ENCODE results near the gene ARPIN. TPM values are rescaled to one million over a fixed set of nuclear protein-coding genes. Genes with fewer than 3 reads are reported as not detected.
"Not testable (repeated sequence)": the region's sequence is repeated elsewhere in the genome, so short reads cannot be mapped to it uniquely, and the experiment has no call there.

The ARPIN gene
- total and polyA plus RNA-seq, 7 donors: 16.2 to 33.5 (median 19.3) TPM

GRCh38 chr15:89870688-89871288, 42.0 kb downstream of the ARPIN start:
- DNase-seq: no peak
- Histone ChIP-seq H3K4me3 (no peak overlapping the region), H3K4me1 (no peaks in the 10 kb centered on the region), H3K27ac (no peak overlapping the region), H3K27me3 (no peaks in the 10 kb centered on the region), H3K36me3 (peaks cover 0 to 37% (median 12%) of the 10 kb centered on the region in 4 donors), H3K9me3 (no peaks in the 10 kb centered on the region)
- intact Hi-C loops (cut with DNase I): no loop called here
- 61 to 90% methylated on average over 4 of the region's 4 CpGs for WGBS, 2 donors
- TF ChIP-seq POLR2A (IDR thresholded peaks at IDR 0.05): no peak
- TF ChIP-seq POLR2AphosphoS5 (IDR thresholded peaks at IDR 0.05): no peak
- TF ChIP-seq CTCF (IDR thresholded peaks at IDR 0.05): no peak

GRCh38 chr15:89870006-89870405, 42.7 kb downstream of the ARPIN start:
- Histone ChIP-seq H3K27ac (no peak overlapping the region), H3K4me1 (no peaks in the 10 kb centered on the region), H3K36me3 (peaks cover 0 to 40% (median 13%) of the 10 kb centered on the region in 4 donors), H3K9me3 (no peaks in the 10 kb centered on the region), H3K27me3 (no peaks in the 10 kb centered on the region), H3K4me3 (no peak overlapping the region)
- intact Hi-C loops (cut with DNase I): no loop called here
- TF ChIP-seq CTCF (IDR thresholded peaks at IDR 0.05): no peak
- TF ChIP-seq POLR2A (IDR thresholded peaks at IDR 0.05): no peak
- TF ChIP-seq EP300 (IDR thresholded peaks at IDR 0.05): no peak
- TF ChIP-seq POLR2AphosphoS5 (IDR thresholded peaks at IDR 0.05): no peak
- DNase-seq: no peak
- WGBS, 2 donors: 93 to 96% methylated on average over 5 of the region's 5 CpGs

GRCh38 chr15:89869490-89869889, 43.3 kb downstream of the ARPIN start:
- H3K9me3 ChIP-seq; intact Hi-C loops (cut with DNase I); H3K27me3 ChIP-seq; H3K4me3 ChIP-seq; H3K4me1 ChIP-seq; DNase-seq; H3K27ac ChIP-seq: not testable (repeated sequence)
- peaks cover 0 to 45% (median 15%) of the 10 kb centered on the region in 4 donors for H3K36me3 ChIP-seq
- 93 to 98% methylated on average over 9 of the region's 9 CpGs for WGBS, 2 donors

GRCh38 chr15:89864958-89865739, 47.6 kb downstream of the ARPIN start:
- H3K4me1 ChIP-seq: no peaks in the 10 kb centered on the region
- TF ChIP-seq POLR2A (IDR thresholded peaks at IDR 0.05): no peak
- WGBS, 2 donors: 36 to 69% methylated on average over 3 of the region's 3 CpGs
- H3K27me3 ChIP-seq: no peaks in the 10 kb centered on the region
- peaks cover 0 to 62% (median 11%) of the 10 kb centered on the region in 4 donors for H3K36me3 ChIP-seq
- H3K27ac ChIP-seq: no peak overlapping the region
- no peak for DNase-seq
- intact Hi-C loops (cut with DNase I): no loop called here
- no peak overlapping the region for H3K4me3 ChIP-seq
- no peaks in the 10 kb centered on the region for H3K9me3 ChIP-seq

- Histone ChIP-seq H3K27me3 (no peaks in the 10 kb centered on the region), H3K27ac (no peak overlapping the region), H3K36me3 (peaks cover 0 to 64% (median 11%) of the 10 kb centered on the region in 4 donors), H3K9me3 (no peaks in the 10 kb centered on the region), H3K4me1 (no peaks in the 10 kb centered on the region), H3K4me3 (no peak overlapping the region)
- TF ChIP-seq EP300 (IDR thresholded peaks at IDR 0.05) (no peak), POLR2A (IDR thresholded peaks at IDR 0.05) (no peak), CTCF (IDR thresholded peaks at IDR 0.05) (no peak), POLR2AphosphoS5 (IDR thresholded peaks at IDR 0.05) (no peak)
- no peak for DNase-seq
- intact Hi-C loops (cut with DNase I): no loop called here
Measured at GRCh38 chr15:89863918-89864317, 48.8 kb downstream of the ARPIN start.
